ENCODE measurements around the gene PKP3.
"Not testable (repeated sequence)": the region's sequence is repeated elsewhere in the genome, so short reads cannot be mapped to it uniquely, and the experiment has no call there.

PKP3 gene

DNA sequence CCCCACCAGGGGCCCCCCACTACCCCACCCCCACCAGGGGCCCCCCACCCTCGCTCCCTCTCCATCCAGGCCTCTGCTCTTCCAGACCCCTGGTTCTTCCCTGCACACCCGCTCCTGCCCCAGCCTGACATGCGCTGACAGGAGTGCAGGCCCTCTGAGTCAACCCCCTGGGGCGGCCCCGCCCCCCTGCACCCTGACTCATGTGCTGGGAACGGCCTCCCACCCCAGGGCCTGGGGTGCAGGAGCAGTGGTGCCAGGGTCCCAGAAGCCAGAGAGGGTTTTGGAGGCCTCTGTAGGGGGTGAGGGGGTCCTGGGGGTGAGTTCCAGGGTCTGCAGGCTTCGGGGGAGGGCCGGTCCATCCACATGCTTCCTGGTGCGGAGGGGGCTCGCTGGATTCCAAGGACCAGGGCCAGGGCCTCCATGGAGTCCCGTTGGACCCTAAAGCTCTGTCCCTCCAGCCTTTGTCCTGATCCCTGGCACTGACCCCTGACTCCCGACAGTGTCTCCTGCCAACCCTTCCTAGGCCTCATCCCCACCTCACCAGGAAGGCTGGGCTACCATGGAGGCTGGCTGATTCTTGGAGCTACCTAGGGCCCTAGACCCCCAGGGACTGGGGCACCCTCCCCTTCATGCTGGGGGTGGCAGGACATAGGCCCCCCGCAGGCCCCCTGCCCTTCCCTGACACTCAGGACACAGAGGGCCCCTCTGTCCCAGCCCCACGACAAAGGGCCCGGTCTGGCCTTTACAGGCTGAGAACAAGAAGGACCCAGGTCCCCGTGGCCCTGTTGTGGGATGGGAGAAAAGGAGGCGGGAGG lies 583 bp upstream of the PKP3 start:
- DNase-seq (ENCODE audit: low read depth in 2 of 2, low spot score in 1 of 2), result no peak

DNA sequence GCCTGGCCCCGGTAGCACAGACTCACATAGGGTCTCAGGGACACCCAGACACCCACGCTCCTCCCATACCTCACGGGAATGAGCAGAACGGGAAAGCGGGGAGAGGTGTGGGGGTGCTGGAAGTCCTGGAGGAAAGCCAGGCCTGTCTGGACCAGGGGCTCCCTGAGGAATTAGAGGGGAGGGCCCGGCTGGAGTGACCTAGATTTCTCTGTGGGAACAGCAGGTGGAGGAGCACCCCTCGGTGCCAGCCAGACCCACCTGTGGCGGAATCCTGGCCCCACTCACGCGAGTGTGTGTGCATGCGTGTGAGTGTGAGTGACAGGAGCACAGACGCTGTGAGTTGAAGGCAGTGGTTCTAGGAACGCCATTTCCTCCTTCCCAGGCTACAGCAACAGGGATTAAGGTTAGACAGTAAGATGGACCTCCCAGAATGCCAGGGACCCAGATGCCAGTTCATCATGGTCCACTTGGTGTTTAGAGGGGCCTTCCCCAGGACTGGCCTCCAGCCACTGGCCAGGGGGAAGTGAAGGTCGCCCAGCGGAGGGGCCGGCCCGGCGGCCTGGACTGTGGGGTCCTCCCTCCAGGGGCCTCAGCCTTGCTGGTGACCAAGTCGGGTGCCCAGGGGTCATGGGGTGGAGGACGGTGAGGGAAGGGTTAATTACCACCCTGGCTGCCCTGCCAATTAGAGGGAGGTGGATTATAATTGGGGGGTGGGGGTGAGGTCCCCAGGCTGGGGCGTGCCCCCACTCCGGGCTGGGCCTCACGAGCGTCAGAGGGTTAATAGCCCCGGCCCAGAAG lies 1.0 kb downstream of the PKP3 start:
- no peak for DNase-seq (ENCODE audit: low read depth in 2 of 2, low spot score in 1 of 2)

DNA sequence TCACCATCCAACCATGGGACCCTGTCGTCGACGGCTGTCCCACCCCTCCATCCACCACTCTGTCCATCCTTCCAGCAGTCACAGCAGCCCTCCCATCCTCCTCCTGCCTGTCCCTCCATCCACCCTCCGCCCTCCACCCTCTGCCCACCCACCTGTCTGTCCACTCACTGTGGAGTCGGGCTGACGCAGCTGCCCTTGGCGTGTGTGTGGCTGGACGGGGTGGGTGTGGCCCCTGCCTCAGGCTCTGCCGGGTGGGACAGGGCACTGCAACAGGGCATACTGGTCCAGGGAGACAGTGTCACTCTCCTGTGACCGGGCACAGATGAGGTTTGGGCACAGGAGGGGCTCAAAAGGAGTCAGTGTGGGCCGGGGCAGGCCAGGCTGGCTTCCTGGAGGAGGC lies 1.9 kb downstream of the PKP3 start:
- no peak for DNase-seq (ENCODE audit: low read depth in 2 of 2, low spot score in 1 of 2)

DNA sequence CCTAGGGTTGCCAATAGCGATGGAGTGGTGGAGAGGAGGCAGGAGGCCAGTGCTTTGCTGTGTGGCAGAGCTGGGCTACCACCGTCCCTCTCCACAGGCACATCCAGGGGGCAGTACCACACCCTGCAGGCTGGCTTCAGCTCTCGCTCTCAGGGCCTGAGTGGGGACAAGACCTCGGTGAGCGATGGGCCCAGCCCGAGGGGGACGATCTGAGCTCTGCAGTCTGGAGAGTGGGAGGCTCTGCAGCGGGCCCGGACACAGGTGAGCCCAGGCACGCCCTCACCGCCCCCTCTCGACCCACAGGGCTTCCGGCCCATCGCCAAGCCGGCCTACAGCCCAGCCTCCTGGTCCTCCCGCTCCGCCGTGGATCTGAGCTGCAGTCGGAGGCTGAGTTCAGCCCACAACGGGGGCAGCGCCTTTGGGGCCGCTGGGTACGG lies 2.5 kb downstream of the PKP3 start:
- no peak for DNase-seq (ENCODE audit: low read depth in 2 of 2, low spot score in 1 of 2)

DNA sequence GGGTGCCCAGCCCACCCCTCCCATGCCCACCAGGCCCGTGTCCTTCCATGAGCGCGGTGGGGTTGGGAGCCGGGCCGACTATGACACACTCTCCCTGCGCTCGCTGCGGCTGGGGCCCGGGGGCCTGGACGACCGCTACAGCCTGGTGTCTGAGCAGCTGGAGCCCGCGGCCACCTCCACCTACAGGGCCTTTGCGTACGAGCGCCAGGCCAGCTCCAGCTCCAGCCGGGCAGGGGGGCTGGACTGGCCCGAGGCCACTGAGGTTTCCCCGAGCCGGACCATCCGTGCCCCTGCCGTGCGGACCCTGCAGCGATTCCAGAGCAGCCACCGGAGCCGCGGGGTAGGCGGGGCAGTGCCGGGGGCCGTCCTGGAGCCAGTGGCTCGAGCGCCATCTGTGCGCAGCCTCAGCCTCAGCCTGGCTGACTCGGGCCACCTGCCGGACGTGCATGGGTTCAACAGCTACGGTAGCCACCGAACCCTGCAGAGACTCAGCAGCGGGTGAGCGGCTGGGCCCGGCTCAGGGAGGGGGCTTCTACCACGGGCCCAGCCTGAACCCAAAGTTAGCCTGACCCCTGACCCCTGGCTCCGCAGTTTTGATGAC lies 3.0 kb downstream of the PKP3 start:
- DNase-seq (ENCODE audit: low read depth in 2 of 2, low spot score in 1 of 2), result no peak

DNA sequence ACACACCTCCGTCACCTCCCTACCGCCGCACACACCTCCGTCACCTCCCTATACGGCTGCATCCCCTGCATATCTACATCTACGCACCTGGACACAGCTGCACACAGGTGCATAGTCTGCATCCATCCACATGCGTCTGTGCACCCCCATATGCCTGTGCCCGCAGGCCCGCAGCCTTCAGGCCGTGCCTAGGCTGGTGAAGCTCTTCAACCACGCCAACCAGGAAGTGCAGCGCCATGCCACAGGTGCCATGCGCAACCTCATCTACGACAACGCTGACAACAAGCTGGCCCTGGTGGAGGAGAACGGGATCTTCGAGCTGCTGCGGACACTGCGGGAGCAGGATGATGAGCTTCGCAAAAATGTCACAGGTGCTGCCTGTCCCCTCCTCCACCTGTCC lies 4.8 kb downstream of the PKP3 start:
- no peak for DNase-seq (ENCODE audit: low read depth in 2 of 2, low spot score in 1 of 2)

DNA sequence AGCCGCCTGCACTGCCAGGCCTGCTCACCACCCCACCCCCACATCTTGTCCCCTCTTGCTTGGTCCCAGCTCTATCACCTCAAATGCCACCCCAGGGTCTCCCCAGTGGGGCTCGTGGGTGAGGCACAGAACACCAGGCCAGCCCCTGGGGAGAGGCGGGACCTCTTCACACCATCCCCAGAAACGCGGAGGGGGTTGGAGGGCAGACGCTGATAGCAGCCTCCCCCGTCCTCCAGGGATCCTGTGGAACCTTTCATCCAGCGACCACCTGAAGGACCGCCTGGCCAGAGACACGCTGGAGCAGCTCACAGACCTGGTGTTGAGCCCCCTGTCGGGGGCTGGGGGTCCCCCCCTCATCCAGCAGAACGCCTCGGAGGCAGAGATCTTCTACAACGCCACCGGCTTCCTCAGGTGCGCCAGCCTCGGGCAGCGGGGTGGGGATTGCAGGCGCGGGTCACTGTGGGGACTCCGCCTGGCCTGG lies 5.8 kb downstream of the PKP3 start:
- no peak for DNase-seq (ENCODE audit: low read depth in 2 of 2, low spot score in 1 of 2)

DNA sequence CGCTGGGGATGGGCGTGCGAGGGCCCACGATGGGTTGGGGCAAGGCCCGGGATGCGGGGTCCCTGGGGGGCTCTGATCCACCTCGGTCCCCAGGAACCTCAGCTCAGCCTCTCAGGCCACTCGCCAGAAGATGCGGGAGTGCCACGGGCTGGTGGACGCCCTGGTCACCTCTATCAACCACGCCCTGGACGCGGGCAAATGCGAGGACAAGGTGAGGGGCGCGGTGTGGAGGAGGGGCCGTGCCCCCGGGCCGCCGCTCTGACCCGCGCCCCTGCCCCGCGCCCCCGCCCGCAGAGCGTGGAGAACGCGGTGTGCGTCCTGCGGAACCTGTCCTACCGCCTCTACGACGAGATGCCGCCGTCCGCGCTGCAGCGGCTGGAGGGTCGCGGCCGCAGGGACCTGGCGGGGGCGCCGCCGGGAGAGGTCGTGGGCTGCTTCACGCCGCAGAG lies 6.3 kb downstream of the PKP3 start:
- no peak for DNase-seq (ENCODE audit: low read depth in 2 of 2, low spot score in 1 of 2)

DNA sequence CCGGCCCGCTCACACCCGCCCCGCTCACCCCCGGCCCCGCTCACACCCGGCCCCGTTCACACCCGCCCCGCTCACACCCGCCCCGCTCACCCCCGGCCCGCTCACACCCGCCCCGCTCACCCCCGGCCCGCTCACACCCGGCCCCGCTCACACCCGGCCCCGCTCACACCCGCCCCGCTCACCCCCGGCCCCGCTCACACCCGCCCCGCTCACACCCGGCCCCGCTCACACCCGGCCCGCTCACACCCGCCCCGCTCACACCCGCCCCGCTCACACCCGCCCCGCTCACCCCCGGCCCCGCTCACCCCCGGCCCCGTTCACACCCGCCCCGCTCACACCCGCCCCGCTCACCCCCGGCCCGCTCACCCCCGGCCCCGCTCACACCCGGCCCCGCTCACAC lies 7.2 kb downstream of the PKP3 start:
- not testable (repeated sequence) for DNase-seq (ENCODE audit: low read depth in 2 of 2, low spot score in 1 of 2)

DNA sequence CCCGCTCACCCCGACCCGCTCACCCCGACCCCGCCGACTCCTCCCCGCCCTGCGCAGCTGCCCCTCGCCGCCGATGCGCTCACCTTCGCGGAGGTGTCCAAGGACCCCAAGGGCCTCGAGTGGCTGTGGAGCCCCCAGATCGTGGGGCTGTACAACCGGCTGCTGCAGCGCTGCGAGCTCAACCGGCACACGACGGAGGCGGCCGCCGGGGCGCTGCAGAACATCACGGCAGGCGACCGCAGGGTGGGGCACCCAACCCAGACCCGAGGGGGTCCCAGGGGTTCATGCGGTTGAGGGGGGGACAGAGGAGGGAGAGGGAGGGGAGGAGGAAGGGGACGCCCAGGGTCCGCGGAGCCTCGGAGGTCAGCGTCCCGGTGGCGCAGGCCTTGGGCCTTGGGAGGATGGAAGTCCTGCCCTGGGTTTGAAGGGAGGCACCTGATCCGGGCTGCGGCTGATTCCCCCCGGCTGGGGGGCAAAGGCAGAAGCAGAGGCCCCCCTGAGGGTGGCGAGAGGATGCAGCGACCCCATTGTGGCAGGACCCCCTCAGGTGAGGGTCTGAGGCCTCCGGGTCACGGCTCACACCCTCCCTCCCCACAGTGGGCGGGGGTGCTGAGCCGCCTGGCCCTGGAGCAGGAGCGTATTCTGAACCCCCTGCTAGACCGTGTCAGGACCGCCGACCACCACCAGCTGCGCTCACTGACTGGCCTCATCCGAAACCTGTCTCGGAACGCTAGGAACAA lies 9.2 kb downstream of the PKP3 start:
- DNase-seq (ENCODE audit: low read depth in 2 of 2, low spot score in 1 of 2), result no peak

DNA sequence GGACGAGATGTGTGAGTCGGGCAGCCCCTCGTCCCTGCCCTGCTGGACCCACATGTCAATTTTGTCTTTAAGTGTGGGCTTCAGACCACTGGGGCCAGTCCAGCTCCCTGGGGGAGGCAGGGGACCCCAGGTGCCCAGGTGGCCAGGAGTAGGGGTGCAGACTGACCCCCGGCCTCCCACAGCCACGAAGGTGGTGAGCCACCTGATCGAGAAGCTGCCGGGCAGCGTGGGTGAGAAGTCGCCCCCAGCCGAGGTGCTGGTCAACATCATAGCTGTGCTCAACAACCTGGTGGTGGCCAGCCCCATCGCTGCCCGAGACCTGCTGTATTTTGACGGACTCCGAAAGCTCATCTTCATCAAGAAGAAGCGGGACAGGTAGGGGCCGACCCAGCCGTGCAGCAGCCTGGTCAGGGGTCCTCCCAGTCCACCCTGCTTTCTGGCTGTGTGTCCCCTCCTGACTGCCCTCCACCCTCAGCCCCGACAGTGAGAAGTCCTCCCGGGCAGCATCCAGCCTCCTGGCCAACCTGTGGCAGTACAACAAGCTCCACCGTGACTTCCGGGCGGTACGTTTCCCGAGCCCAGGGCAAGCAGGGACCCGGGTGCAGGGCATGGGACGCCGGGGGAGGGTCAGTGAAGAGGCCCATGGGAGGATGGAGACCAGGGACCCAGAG lies 9.9 kb downstream of the PKP3 start:
- no peak for DNase-seq (ENCODE audit: low read depth in 2 of 2, low spot score in 1 of 2)

DNA sequence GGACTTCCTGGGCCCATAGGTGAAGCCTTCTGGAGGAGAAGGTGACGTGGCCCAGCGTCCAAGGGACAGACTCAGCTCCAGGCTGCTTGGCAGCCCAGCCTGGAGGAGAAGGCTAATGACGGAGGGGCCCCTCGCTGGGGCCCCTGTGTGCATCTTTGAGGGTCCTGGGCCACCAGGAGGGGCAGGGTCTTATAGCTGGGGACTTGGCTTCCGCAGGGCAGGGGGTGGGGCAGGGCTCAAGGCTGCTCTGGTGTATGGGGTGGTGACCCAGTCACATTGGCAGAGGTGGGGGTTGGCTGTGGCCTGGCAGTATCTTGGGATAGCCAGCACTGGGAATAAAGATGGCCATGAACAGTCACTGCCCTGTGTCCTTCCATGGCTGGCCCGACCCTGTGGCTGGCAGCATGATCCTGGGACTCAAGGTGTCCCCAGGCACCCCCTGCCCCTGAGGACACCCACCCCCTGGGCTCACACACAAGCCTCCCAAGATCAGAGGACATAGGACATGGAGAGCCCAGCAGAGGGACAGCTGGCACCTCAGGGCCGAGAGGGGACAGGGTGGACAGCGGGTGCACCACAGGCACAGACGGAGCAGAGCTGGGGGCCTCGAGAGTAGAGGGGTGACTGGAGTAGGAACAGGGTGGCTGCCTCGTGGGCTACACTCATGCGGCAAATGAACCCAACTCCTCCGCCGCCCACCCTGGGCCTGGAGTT lies 10.7 kb downstream of the PKP3 start:
- DNase-seq (ENCODE audit: low read depth in 2 of 2, low spot score in 1 of 2), result no peak

DNA sequence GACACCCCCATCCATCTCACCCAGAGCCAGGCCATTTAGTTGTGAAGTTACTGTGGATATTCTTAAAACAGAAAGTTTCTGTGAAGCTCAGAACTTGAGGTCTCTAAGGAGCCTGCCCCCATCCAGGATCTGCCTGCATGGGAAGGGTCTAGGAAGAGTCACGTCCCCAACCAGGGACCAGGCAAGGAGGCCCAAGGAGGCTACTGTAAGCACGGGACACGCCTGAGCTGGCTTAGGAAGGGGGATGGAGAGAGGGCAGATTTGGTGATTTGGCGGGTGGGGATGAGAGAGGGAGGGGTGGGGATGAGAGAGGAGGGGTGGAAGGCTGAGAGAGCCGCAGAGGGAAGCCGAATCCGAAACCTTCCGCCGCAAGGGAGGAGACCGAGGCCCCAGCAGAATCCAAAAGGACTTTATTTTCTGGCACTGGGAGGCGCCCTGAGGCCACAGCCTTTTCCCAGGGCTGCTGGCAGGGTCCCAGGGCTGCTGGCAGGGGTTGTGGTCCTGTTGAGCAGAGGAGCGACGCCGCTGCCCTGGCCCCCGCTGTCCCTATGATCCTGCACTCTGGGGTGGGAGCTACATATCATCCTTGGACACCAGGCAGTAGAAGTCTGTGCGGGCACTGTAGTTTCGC lies 11.4 kb downstream of the PKP3 start:
- DNase-seq (ENCODE audit: low read depth in 2 of 2, low spot score in 1 of 2), result no peak

DNA sequence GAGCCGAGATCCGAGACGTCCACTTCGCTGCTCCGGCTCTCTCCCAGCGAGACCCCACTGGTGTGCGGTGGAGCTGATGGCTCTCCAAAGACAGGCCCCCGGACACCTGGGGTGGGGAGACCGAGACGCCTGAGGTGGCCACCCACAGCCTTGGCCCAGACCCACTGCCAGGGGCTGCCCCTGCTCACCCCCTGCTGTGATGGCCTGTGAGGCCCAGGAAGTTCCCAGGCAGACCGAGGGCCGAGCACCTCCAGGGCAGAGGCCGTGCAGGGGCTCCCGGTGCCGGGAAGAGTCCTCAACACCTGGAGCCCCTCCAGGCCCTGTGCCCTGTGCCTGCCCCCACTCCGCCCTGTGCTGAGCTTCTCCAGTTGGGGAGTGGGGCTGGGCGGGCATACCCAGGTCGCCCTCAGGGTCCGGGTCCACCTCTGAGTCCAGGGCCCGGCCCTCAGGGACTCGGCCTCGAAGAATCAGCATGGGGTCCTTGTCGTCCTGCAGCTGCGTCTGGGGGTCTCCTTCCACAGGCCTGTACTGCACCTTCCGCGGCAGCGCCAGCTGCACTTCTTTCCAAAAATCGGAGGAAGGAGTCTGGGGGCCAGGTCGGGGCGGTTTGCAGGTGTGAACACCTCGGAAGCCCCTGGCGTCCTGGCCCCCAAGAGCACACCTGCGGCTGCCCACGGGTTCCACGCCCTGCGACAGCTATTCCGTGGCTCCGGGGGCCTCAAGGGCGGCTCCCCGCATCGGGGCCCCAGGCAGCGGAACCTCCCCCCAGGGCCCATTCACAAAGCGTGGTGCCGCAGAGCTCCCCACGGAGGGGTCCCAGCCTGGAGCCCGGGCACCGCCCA lies 12.2 kb downstream of the PKP3 start:
- DNase-seq (ENCODE audit: low read depth in 2 of 2, low spot score in 1 of 2), result no peak

DNA sequence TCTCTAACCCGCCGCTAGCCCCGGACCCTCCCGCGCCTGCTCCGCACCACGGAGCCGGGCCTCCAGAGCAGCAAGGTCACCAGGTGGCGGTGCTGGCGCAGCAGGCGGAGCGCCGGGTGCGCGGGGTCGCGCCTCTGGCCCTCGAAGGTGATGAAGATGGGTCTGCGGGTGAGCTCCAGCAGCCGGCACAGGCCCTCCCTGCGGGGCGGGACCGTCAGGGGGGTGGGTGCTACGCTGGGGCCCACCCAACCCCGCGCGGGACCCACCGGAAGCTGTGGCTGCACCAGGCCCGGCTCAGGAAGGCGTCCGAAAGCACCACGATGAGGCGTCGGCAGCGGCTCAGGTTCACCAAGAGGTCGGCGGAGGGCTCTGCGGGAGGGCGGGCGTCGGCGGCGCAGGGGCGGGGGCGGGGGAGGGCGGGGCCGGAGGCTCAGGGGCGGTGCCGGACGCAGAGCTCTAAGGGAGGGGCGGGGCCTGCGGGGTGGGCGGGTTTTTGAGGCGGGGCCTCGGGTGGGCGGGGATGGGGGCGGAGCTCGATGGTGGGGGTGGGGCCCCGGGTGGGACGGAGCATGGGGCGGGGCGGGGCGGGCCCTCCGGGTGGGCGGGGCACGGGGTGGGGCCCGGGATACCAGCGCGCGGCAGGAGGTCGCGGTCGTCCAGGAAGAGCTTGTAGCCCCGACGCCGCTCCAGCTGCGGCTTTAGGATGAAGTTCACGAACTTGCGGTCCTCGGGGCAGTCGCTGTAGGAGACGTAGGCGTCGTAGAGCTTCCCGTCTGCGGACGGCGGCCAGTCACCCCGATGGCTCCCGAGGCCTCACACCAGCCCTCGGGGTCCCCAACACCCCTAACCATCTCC lies 13.0 kb downstream of the PKP3 start:
- DNase-seq (ENCODE audit: low read depth in 2 of 2, low spot score in 1 of 2), result peak; percentile 75 to 91

DNA sequence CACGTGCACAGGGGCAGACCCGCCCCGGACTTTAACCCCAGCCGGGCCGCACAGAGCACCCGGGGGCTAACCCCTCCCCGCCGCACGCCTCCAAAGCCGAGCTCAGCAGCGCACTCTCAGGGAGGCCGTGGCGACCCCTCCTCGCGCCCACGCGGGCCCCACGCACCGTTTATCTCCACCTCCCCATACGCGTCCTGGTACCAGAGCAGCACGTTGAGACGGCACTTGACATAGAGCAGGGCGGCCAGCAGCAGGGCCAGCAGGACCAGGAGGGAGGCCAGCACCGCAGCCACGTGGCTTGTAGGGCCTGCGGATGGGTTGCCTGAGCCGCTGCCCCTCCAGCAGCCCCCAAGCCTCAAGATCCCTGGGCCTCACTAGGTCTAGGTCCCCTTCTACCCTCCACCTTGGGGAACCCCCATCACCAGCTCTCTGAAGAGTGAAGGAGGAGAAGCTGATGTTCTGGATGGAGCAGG lies 13.7 kb downstream of the PKP3 start:
- DNase-seq (ENCODE audit: low read depth in 2 of 2, low spot score in 1 of 2), result no peak

DNA sequence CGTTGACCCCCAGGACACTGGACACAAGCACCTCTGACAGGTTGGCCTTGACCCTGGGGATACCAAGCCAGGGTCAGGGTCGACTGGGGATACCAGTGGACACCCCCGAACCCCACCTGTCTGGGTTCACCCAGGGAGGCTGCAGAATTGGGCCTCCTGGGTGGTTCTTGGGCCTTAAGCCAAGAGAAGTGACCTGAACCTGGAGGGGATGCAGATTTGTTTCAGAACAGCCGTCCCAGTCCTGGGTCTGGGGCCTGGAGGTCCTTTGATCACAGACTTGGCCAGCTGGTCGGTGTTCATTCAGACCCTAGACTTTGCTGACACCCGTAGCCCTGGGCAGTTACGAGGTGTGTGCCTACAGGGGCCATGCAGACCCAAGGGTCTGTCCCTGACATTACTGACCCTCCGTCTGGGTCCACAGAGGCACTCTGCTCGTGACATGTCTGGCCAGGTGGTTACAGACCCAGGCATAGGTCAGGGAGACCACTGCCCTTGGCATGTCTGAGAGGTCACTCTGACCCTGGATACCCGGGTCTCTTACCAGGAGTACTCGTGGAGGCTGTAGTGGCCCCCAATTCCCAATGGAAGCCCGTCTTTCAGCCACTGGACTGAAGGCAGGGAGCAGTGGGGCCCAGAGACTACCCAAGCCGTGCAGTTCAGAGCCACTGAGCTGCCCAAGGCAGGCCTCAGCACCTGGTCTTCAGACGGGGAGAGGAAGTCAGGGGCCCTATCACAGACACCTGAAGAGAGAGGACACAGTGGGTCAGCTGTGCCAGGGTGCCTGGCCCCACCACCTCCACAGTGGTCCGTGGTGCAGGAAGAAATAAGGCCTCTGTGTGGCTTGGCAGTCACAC lies 14.4 kb downstream of the PKP3 start:
- DNase-seq (ENCODE audit: low read depth in 2 of 2, low spot score in 1 of 2), result no peak
